HepG2 (cell line): ENCODE measurements around the gene TIMM44. TPM values are rescaled to one million over a fixed set of nuclear protein-coding genes. Genes with fewer than 3 reads are reported as not detected.

Experiments
- AGO2 ChIP-seq: fragments of 200-400 bp; formaldehyde crosslinking; optimal IDR thresholded peaks from 2 replicates; pipeline ENCODE3; 2017; ENCODE audit warnings: mild to moderate bottlenecking, low read depth, low read length, moderate library complexity
- BORCS8-MEF2B ChIP-seq: sonication (generic); formaldehyde crosslinking; IDR thresholded peaks from 2 replicates; pipeline ENCODE4 v1.8.0; 2022; ENCODE audit warnings: mild to moderate bottlenecking, missing genetic modification reagents
- KDM5A ChIP-seq: fragments of 200-600 bp; sonication (generic); IDR thresholded peaks from 2 replicates; pipeline ENCODE4 v1.7.0; 2018; ENCODE audit warnings: antibody characterized with exemption, mild to moderate bottlenecking, low read length, borderline replicate concordance
- MAFF ChIP-seq: IDR thresholded peaks from 2 replicates; pipeline ENCODE4 v1.6.1; 2011; ENCODE audit warnings: low read depth, low read length, improper control_type of control experiment
- PAXIP1 ChIP-seq: sonication (generic); formaldehyde crosslinking; conservative IDR thresholded peaks from 2 replicates; pipeline ENCODE4 v1.4.0; 2020; ENCODE audit warnings: mild to moderate bottlenecking, missing genetic modification reagents, moderate library complexity
- PHF8 ChIP-seq: sonication (generic); formaldehyde crosslinking; IDR thresholded peaks from 2 replicates; pipeline ENCODE4 v1.5.0; 2020; ENCODE audit warnings: missing genetic modification reagents
- TEAD3 ChIP-seq: optimal IDR thresholded peaks from 2 replicates; pipeline ENCODE3; 2016; ENCODE audit warnings: borderline replicate concordance
- ZBTB40 ChIP-seq, 2 experiments: fragments of 450-650 bp in 1 of 2; sonication (generic) in 1 of 2; formaldehyde crosslinking in 1 of 2; IDR thresholded peaks; 2 replicates each; pipeline versions ENCODE4 v1.6.1 to v1.8.0; 2016 to 2022; ENCODE audit warnings: antibody characterized with exemption in 1 of 2, mild to moderate bottlenecking in 1 of 2, missing genetic modification reagents in 1 of 2
- ZNF33A ChIP-seq: sonication (generic); formaldehyde crosslinking; IDR thresholded peaks from 2 replicates; pipeline ENCODE4 v1.5.1; 2020; ENCODE audit warnings: missing genetic modification reagents, mild to moderate bottlenecking, moderate library complexity, borderline replicate concordance
- ZNF430 ChIP-seq: sonication (generic); formaldehyde crosslinking; IDR thresholded peaks from 2 replicates; pipeline ENCODE4 v1.9.0; 2021; ENCODE audit warnings: mild to moderate bottlenecking, missing genetic modification reagents
- ZNF652 ChIP-seq: IDR thresholded peaks from 2 replicates; pipeline ENCODE4 v1.6.1; 2016; ENCODE audit warnings: low read depth, borderline replicate concordance
- ZNF788 ChIP-seq: sonication (generic); formaldehyde crosslinking; IDR thresholded peaks from 2 replicates; pipeline ENCODE4 v1.5.0; 2020; ENCODE audit warnings: mild to moderate bottlenecking, missing genetic modification reagents, borderline replicate concordance
- ZSCAN9 ChIP-seq: IDR thresholded peaks from 2 replicates; pipeline ENCODE4 v1.6.1; 2016; ENCODE audit warnings: borderline replicate concordance
- polyA plus RNA-seq, 8 experiments: library from polyadenylated mRNA; depleted of rRNA in 3 of 8; stranded (reverse) in 7 of 8; unstranded in 1 of 8; fragments of >200 nt; fragmentation: Illumina TruSeq in 4 of 8; extraction: Trizol in 4 of 8; gene quantifications; 2 replicates each; pipeline versions ENCODE4 v1.2.1 to v1.2.3, GENCODE V29; 2011 to 2016; ENCODE audit warnings: low read depth in 4 of 8, missing spikeins in 1 of 8, mixed read lengths in 1 of 8; ENCODE audit not compliant: insufficient read depth in 1 of 8
- total RNA-seq, 5 experiments: library from RNA; depleted of rRNA; stranded (reverse); fragments of >200 nt; fragmentation: Illumina TruSeq; extraction: Trizol; gene quantifications; 2 replicates each; pipeline ENCODE4 v1.2.3, GENCODE V29; 2016; ENCODE audit warnings: low read depth in 1 of 5
- TF ChIP-seq, protein P1 (sequence below): IDR thresholded peaks from 2 replicates; pipeline ENCODE4 v1.6.1; 2016; ENCODE audit warnings: mild to moderate bottlenecking

The TIMM44 gene
- total and polyA plus RNA-seq, 2 of the 13 experiments (the other 11 are each of a cell fraction or from before 2014, with no cell fraction given), result 42.9 to 72.6 TPM

GRCh38 chr19:7920519-7921301 is 22.8 kb downstream of the TIMM44 start (continued):
- TF ChIP-seq KDM5A (no peak), ZNF430 (CRISPR knock-in tag) (peak; percentile 42; the same call in 1 of the 2 replicates), ZBTB40 (IDR thresholded peaks at IDR 0.05) (no peak), ZBTB40 (CRISPR knock-in tag; IDR thresholded peaks at IDR 0.05) (0 out of 2 replicates have a peak, but pooled peaks have one; percentile 18), BORCS8-MEF2B (CRISPR knock-in tag) (0 out of 2 replicates have a peak, but pooled peaks have one; percentile 20), PHF8 (CRISPR knock-in tag) (no peak), MAFF (no peak), PAXIP1 (CRISPR knock-in tag) (no peak; the same call in 1 of the 2 replicates), ZNF652 (CRISPR knock-in tag) (no peak), ZNF788 (CRISPR knock-in tag) (peak; percentile 45; the same call in 1 of the 2 replicates), ZNF33A (CRISPR knock-in tag) (no peak), AGO2 (peak; percentile 29), TEAD3 (peak; percentile 21), ZSCAN9 (CRISPR knock-in tag) (no peak)
- TF ChIP-seq, protein P1, sequence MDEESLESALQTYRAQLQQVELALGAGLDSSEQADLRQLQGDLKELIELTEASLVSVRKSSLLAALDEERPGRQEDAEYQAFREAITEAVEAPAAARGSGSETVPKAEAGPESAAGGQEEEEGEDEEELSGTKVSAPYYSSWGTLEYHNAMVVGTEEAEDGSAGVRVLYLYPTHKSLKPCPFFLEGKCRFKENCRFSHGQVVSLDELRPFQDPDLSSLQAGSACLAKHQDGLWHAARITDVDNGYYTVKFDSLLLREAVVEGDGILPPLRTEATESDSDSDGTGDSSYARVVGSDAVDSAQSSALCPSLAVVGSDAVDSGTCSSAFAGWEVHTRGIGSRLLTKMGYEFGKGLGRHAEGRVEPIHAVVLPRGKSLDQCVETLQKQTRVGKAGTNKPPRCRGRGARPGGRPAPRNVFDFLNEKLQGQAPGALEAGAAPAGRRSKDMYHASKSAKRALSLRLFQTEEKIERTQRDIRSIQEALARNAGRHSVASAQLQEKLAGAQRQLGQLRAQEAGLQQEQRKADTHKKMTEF (CRISPR knock-in tag), result peak; percentile 9; the same call in 1 of the 2 replicates
